H1 (cell line): ENCODE results near the gene FBLN2.

Source experiments
- GABPA ChIP-seq: IDR thresholded peaks from 2 replicates; pipeline ENCODE4 v1.6.1; 2011; ENCODE audit warnings: mild to moderate bottlenecking, low read length, moderate library complexity, borderline replicate concordance; ENCODE audit not compliant: insufficient read depth
- RFX5 ChIP-seq: IDR thresholded peaks from 2 replicates; pipeline ENCODE4 v1.6.1; 2011; ENCODE audit warnings: low read depth, low read length, improper control_type of control experiment, borderline replicate concordance
- SP1 ChIP-seq: IDR thresholded peaks from 2 replicates; pipeline ENCODE4 v1.6.1; 2011; ENCODE audit warnings: low read depth, low read length
- TCF12 ChIP-seq: IDR thresholded peaks from 2 replicates; pipeline ENCODE4 v1.6.1; 2011; ENCODE audit warnings: low read depth, mild to moderate bottlenecking, low read length
- TF ChIP-seq, protein P1 (sequence below), 3 experiments: IDR thresholded peaks; 1 replicate in 2 of 3; 2 replicates in 1 of 3; pipeline versions ENCODE4 v1.5.1 to v1.6.1; 2011; ENCODE audit warnings: low read length in 3 of 3, mild to moderate bottlenecking in 3 of 3, inconsistent platforms in 2 of 3, low read depth in 1 of 3, moderate library complexity in 1 of 3; ENCODE audit not compliant: insufficient read depth in 1 of 3; ENCODE audit errors: control extremely low read depth in 1 of 3

DNA sequence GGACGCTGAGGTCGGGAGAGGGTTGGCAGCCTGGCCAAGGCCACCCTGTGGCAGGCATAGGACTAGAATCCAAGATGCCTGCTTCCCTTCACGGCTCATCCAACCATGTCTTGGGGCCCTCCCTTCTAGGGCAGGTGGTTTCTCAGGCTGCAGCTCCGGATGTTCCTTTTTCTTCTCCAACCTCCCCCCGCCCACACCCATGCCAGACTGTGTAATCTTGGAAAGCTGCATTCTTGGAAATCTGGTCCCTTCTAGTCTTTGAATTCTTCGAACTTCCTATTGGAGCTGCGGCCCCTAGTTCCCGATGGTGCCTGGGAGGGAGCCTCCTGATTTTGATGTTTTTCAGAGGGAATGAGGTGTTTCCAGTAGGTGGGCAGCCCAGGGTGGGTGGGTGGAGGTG lies 109.8 kb downstream of the FBLN2 start:
- TF ChIP-seq, protein P1, sequence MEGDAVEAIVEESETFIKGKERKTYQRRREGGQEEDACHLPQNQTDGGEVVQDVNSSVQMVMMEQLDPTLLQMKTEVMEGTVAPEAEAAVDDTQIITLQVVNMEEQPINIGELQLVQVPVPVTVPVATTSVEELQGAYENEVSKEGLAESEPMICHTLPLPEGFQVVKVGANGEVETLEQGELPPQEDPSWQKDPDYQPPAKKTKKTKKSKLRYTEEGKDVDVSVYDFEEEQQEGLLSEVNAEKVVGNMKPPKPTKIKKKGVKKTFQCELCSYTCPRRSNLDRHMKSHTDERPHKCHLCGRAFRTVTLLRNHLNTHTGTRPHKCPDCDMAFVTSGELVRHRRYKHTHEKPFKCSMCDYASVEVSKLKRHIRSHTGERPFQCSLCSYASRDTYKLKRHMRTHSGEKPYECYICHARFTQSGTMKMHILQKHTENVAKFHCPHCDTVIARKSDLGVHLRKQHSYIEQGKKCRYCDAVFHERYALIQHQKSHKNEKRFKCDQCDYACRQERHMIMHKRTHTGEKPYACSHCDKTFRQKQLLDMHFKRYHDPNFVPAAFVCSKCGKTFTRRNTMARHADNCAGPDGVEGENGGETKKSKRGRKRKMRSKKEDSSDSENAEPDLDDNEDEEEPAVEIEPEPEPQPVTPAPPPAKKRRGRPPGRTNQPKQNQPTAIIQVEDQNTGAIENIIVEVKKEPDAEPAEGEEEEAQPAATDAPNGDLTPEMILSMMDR (IDR thresholded peaks at IDR 0.05; ENCODE audit: control extremely low read depth in 1 of 3, insufficient read depth in 1 of 3, low read depth in 1 of 3, low read length in 3 of 3) = no peak
- TF ChIP-seq SP1 (no peak), RFX5 (no peak), GABPA (no peak), TCF12 (no peak)
